Stromal cell of bone marrow (primary cell): Measurements from ENCODE around the gene SYTL2.
A peak's percentile ranks its signal among the peaks of the same experiment; 100 is the strongest.
"Not testable (repeated sequence)": the region's sequence is repeated elsewhere in the genome, so short reads cannot be mapped to it uniquely, and the experiment has no call there.

Experiments
- DNase-seq: peaks from one replicate; pipeline ENCODE4 v3.0.0-alpha.2; 2012; ENCODE audit warnings: low read depth

The SYTL2 gene, protein sequence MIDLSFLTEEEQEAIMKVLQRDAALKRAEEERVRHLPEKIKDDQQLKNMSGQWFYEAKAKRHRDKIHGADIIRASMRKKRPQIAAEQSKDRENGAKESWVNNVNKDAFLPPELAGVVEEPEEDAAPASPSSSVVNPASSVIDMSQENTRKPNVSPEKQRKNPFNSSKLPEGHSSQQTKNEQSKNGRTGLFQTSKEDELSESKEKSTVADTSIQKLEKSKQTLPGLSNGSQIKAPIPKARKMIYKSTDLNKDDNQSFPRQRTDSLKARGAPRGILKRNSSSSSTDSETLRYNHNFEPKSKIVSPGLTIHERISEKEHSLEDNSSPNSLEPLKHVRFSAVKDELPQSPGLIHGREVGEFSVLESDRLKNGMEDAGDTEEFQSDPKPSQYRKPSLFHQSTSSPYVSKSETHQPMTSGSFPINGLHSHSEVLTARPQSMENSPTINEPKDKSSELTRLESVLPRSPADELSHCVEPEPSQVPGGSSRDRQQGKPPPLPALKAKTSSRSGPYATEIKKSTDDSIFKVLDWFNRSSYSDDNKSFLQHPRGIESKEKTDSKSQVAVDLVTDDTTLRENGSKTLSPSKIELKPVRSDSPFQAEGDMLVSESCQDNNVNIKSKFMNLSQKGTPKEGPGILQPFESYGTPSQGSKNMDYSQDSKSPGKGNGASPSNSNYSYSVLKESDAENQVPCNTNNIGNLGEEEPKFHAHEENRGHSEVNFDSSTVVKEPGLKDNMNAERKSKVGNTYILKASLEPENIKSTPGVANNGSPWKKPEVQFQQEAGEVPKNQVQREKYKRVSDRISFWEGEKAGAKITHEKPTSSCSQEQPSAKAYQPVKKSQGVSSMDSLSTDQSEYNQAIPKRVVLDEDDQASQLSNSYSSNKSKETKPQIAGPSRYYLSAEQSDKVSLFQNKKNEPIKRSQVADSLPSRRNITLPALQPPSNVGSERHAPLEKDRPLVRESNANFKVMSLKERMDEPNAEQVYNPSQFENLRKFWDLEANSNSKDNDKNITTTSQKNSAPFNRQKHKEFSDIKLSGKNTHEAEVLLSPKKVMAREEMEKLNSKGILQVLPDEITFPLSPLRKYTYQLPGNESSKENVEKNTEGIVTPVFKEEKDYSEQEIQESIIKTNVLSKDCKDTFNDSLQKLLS (N-terminal part only)

DNA sequence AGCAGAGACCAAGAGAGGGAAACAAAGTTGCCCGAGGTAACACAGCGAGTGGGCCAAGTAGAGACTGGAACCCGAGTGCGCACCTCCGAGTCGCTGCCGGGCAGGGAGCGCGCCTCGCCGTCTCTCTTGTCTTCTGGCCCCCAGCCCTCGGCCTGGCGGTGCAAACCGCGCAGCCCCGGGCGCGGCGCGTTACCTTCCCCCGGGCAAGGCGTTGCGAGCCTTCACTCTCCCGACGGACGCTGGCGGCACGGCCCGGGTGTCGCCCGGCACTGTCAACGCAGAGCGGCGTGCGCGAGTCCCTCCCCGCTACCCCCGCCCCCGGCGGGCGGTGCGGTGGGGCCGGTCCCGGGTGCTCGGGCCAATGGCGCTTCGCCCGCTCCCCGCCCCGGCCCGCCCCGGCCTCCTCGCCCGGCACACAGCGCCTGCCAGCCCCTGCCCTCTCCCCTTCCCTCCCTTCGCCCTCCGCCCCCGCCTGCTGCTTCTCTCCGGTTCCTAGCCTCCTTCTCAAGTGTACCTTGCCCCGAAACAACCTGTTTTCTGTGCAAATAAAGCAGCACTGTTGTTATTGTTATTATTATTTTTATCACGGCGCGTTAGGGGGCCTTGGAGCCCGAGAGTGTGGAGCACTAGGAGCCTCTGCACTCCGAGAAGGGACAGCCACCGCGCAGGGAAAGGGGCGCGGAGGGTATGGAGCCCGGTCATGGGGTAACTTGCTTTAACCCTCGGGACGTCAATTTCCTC, at the start of gene SYTL2:
SYTL2 (minus strand) TSS at position 271 of the 741 bp plus-strand sequence. CDS start 53,416 bp downstream, outside the sequence.
- no peak for DNase-seq

GRCh38 chr11:85859541-85859940, 48.6 kb upstream of the SYTL2 start:
- not testable (repeated sequence) for DNase-seq

GRCh38 chr11:85857098-85857497, 46.2 kb upstream of the SYTL2 start:
- DNase-seq: no peak

DNA sequence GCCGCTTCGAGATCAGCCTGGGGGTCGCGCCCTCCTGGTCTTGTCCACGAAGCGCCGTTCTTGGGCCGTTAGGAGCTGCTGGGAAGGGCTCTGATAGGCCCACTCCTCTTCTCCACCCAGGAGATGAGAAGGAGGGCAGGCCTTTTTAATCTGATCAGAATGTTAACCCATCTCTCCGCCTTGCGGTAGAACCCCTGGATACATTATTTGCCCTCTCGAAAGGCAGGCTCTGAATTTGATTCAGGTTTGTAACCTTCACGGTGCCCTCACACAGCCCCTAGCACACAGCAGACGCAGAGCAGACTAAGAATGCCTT, 44.4 kb upstream of the SYTL2 start, which contains the start of gene CCDC83:
CCDC83 (plus strand) TSS at position 43 of the 316 bp plus-strand sequence. CDS start 9,741 bp downstream, outside the sequence.
- DNase-seq: no peak

- DNase-seq: peak; percentile 81
Observed at GRCh38 chr11:85854557-85855340, 43.8 kb upstream of the SYTL2 start.

DNA sequence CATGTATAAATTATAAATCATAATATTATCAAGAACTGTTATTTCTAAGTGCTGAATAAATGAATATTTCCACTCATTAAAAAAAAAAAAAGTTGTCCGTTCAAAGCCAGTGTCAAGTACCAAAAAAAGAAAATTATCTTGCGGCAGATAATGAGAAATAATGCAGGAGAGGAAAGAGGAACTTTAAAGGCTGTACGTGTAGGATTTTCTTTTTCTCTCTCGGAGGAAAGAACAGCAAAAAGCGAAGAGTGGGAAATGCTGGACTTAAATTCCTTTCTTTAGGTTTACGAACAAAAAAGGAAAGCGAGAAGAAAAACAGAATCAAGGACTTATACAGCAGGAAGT, 43.2 kb upstream of the SYTL2 start:
- DNase-seq: no peak

DNA sequence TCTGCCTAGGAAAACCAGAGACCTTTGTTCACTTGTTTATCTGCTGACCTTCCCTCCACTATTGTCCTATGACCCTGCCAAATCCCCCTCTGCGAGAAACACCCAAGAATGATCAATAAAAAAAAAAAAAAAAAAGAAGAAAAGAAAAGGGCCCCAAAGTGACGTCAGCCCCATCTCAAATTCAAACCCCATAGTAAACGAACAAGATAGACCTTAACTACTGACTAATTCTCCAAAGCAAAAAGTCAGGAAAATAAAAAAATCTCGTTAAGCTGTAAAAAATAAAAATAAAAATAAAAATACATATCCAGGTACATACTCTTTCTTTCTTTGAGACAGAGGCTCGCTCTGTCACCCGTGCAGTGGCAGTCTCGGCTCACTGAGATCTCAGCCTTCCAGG, 42.6 kb upstream of the SYTL2 start:
- not testable (repeated sequence) for DNase-seq

GRCh38 chr11:85852754-85853153, 41.8 kb upstream of the SYTL2 start:
- not testable (repeated sequence) for DNase-seq

DNA sequence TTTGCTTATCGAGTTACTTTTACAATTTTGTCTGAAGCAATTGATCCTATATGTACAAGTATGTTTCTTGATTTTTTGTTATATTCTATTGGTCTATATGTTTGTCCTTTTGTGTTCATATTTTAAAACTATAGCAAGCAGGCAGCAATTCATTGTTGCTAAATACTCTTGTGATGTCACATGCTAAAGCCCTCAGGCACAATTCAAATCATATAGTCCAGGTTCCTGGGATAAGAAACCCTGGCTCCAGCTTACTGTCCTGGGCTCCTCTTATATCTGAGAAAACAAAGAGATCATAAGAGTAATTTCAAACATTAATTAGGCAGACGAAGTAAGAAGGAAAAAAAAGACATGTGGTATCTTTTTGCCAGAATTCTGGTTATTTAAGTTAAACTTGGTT, 37.6 kb upstream of the SYTL2 start:
- no peak for DNase-seq

- no peak for DNase-seq
Observed at GRCh38 chr11:85848006-85848405, 37.1 kb upstream of the SYTL2 start.

- no peak for DNase-seq
Observed at GRCh38 chr11:85847436-85847835, 36.5 kb upstream of the SYTL2 start.

GRCh38 chr11:85845124-85845631, 34.2 kb upstream of the SYTL2 start:
- DNase-seq: no peak

DNA sequence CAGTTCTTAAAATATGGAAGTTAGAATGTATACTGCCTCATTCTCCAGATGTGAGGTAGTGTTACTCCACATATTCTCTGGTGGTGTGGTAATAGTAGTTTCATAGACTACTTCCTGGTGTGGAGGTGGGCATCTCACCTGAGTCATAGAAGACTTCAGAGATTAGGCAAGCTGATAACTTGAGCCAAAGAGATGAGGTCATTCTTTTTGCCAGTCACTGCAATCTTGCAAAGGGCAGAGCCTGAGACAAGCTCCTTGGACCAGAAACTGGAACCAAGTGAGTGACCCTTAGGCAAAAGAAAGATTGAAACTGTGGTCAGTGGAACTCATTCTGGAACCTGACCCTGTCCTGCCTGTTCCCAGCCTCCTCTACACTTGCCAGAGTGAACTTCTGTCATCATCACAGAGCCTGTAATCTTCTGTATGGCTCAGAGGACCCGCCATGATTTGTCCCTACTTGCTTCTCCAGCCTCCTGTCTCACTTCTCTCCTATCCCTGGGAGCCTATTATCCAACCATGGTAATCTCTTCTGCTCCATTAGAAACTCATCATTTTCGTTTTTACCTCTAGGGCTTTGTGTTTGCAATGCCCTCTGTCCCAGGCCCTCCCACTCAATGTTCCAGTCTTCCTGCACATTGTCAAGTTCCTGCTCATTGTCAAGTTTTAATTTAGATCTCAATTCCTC, 33.6 kb upstream of the SYTL2 start:
- DNase-seq: no peak

DNA sequence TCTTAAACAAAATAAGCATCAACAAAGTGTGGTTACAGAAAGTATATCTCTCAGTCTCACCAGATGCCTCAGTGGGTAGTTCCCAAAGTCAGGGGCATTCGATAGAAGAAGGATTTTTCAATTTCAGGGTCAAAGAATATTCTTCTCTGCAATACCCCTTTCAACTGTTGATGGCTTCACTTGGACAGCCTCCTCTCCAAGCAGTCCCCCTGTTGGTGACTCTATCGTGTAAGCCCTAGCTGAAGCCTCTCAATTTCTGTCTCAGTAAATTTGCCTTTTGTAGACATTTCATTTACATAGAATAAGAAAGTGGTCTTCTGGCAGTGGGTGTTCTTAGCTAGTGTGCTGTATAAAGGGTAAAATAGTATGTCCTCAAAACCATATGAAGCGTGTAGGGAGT, 33.0 kb upstream of the SYTL2 start:
- DNase-seq: no peak

DNA sequence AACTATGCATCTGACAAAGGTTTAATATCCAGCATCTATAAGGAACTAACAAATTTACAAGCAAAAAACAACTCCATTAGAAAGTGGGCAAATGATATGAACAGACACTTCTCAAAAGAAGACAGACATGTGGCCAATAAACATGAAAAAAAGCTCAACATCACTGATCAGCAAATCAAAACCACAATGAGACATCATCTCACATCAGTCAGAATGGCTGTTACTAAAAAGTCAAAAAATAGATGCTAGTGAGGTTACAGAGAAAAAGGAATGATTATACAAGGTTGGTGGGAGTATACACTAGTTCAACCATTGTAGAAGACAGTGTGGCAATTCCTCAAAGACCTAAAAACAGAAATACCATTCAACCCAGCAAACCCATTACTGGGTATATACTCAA, 30.0 kb upstream of the SYTL2 start:
- not testable (repeated sequence) for DNase-seq

- DNase-seq: no peak
Observed at GRCh38 chr11:85835729-85836128, 24.8 kb upstream of the SYTL2 start.

DNA sequence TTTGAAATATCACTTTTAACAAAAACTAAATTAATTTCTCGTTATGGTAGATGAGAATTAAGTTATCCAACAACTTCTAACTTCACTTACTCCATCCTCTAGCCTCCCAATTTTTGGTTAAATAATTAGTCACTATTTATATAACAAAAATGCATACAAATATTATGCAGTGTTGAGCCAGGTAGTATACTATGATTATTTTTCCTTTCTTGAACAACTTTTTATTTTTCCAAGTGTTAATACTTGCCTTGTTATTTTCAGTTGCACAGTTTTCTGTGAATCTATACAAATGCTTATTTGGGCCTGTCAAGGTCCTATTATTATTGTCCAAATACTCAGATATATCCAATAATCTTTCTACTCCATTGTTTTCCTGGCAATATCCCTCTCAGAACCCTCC, 24.3 kb upstream of the SYTL2 start:
- no peak for DNase-seq

DNA sequence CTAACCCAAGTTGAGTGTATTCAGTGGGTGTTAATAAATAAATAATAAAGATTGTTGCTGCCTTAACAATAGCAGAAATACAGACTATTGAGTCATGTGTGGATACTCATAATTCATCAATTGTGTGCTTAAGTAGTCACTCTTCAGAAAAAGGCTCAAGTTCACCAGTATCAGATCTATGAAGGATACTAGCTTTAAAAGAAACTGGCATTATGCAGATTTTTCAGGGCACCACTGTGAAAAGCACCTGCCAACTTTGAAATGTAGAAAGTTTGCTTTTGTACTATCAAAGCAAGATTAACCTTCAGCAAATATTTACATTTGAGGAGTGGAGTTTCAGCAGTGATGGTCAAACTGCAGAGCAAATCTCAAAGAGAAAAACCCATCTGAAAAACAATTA, 20.1 kb upstream of the SYTL2 start:
- DNase-seq: no peak

DNA sequence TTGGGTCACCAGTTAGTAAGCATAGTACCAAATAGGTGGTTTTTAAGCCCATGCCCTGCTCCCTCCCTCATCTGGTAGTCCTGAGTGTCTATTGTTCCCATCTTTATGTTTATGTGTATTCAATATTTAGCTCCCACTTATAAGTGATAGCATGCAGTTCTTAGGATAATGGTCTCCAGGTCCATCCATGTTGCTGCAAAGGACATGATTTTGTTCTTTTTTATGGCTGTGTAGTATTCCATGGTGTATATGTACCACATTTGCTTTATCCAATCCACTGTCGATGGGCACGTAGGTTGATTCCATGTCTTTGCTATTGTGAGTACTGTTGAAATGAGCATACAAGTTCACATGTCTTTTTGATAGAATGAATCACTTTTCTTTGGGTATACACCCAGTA, 18.2 kb upstream of the SYTL2 start:
- no peak for DNase-seq

- DNase-seq: no peak
Observed at GRCh38 chr11:85828640-85828978, 17.7 kb upstream of the SYTL2 start.
